HEK293T (cell line): Measurements from ENCODE around the gene CD38.

Experiments
- BHLHE40 ChIP-seq: fragments of 450-650 bp; IDR thresholded peaks from 2 replicates; pipeline ENCODE4 v1.6.1; 2016; ENCODE audit warnings: mild to moderate bottlenecking, moderate library complexity, borderline replicate concordance
- FOXA1 ChIP-seq: fragments of 450-650 bp; IDR thresholded peaks from 2 replicates; pipeline ENCODE4 v1.6.1; 2016; ENCODE audit warnings: mild to moderate bottlenecking
- HDGF ChIP-seq: fragments of 450-650 bp; IDR thresholded peaks from 2 replicates; pipeline ENCODE4 v1.6.1; 2017; ENCODE audit warnings: antibody characterized with exemption, borderline replicate concordance
- SP1 ChIP-seq: fragments of 450-650 bp; IDR thresholded peaks from 2 replicates; pipeline ENCODE4 v1.6.1; 2017
- SUZ12 ChIP-seq: fragments of 450-650 bp; IDR thresholded peaks from 2 replicates; pipeline ENCODE4 v1.6.1; 2016; ENCODE audit warnings: mild to moderate bottlenecking

DNA sequence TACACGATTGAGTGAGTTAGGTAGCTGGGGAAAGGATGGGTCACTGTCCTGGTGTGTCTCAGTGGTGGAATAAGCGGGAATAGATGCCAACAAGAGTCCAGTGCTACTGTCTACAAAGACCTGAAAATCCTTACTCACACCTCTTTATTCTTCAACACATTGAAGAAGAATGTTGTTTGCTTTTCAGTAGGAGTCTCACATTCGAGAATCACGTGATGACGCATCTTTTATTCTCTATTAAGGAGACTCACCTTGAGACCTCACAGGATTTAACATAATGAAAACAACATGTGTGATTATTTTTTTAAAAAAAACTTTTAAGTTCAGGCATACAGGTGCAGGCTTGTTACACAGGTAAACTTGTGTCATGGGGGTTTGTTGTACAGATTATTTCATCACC is 75.2 kb downstream of the CD38 start:
- TF ChIP-seq HDGF (no peak), BHLHE40 (no peak), SP1 (no peak), SUZ12 (no peak), FOXA1 (no peak)
